Stimulated activated CD8-positive, alpha-beta memory T cell treated with anti-CD3 and anti-CD28 coated beads, Interleukin-15, amount 100 ng/mL, for 48 hours (primary cell): ENCODE results near the gene NKX2-3.

Source experiments
- DNase-seq, 2 donors: peaks; one replicate each; pipeline ENCODE4 v3.0.0-alpha.2; 2020; ENCODE audit warnings: low read depth in 2 of 2

Gene NKX2-3

DNA sequence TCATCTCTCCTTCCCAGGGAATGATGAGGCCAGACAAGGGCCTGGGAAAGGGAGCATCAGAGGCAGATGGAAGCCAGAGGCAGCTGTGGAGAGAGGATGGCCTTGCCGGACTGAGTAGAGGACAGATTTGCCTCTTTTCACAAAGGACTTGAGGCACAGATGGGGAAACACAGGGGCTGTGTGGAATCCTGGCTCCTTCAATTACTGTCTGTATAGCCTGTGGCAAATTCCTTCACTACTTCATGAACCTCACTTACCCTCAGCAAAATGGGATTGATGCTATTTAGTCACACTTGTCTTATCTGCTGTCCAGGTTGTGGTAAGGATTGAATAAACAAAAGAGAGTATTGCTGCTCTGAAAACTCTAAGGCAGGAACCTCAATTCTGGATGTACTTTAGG is 47.2 kb downstream of the NKX2-3 start:
- no peak for DNase-seq

DNA sequence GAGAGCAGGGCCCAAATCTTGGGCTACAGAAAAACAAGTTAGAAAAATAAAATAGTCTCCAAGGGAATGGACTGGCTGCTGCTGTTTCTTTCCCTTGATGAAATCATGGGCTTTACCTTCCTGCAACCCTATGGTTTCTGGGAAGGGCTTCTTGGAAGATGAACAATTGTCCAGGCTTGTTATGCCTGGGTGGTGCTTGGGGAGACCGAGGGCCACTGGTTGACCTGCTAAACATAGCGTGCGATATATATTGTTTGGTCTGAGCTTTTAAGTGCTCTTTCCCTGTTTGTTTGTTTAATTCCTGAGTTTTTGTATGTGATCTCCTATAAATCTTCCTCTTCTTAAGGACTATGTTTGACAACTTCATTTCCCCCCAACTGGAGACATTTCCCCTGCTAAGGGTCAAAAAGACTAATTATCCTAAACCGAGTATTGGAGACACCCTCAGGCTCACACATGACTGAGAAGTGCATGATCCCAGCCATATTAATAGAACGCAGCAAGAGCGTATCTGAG is 49.6 kb downstream of the NKX2-3 start:
- no peak for DNase-seq

- DNase-seq, result no peak
These were observed 50.9 kb downstream of the NKX2-3 start for GRCh38 chr10:99583687-99584086.
